ENCODE data around the gene MVD. TPM values are rescaled to one million over a fixed set of nuclear protein-coding genes. Genes with fewer than 3 reads are reported as not detected.

MVD gene
- total RNA-seq, 1 experiment from 2014 or later = 119 TPM

GRCh38 chr16:88642881-88643643 lies 19.8 kb downstream of the MVD start:
- DNase-seq (ENCODE audit: low read depth, low spot score) (no peak), ATAC-seq (peak; percentile 13; the same call in 1 of the 2 replicates)
- Histone ChIP-seq H3K79me2 (ENCODE audit: insufficient read depth, low read length) (peaks cover 9% of the 10 kb centered on the region; the same call in 1 of the 2 replicates), H3K27me3 (ENCODE audit: insufficient read depth, low read length) (no peaks in the 10 kb centered on the region), H4K20me1 (ENCODE audit: insufficient read depth) (no peaks in the 10 kb centered on the region), H3K27ac (ENCODE audit: low read depth, low read length) (no peak overlapping the region), H3K9me3 (ENCODE audit: control insufficient read depth in 1 of 2, insufficient read depth in 1 of 2, low read depth in 1 of 2, low read length in 2 of 2) (no peaks in the 10 kb centered on the region), H2AFZ (ENCODE audit: low read depth, low read length, poor library complexity, severe bottlenecking) (no peak overlapping the region), H3K36me3 (ENCODE audit: control insufficient read depth in 1 of 2, insufficient read depth in 2 of 2, low read length in 2 of 2) (peaks cover 0 to 3% of the 10 kb centered on the region in 2 experiments; a peak in 1 of 4 replicates), H3K9ac (ENCODE audit: low read length) (no peak overlapping the region), H3K4me2 (ENCODE audit: low read length) (no peak overlapping the region), H3K9me2 (ENCODE audit: insufficient read depth) (no peaks in the 10 kb centered on the region), H3K4me1 (ENCODE audit: control insufficient read depth in 1 of 2, insufficient read depth in 2 of 2, low read length in 2 of 2) (peaks cover 2 to 31% of the 10 kb centered on the region in 2 experiments; a peak in 2 of 4 replicates), H3K4me3 (replicated peaks in 1 of 2; ENCODE audit: low read depth in 1 of 2, low read length in 2 of 2) (no peak overlapping the region)
- intact Hi-C loops (cut with micrococcal nuclease) = no loop called here
- TF ChIP-seq CEBPB (IDR thresholded peaks at IDR 0.05; ENCODE audit: low read depth) = no peak
- no peak for TF ChIP-seq REST (IDR thresholded peaks at IDR 0.05; ENCODE audit: low read depth)
- 0 out of 6 replicates have a peak, but pooled peaks of 1 of the 3 experiments have one; percentile 8 for TF ChIP-seq CTCF (IDR thresholded peaks at IDR 0.05 in 2 of 3, conservative IDR thresholded peaks at IDR 0.05 in 1 of 3; ENCODE audit: borderline replicate concordance in 1 of 3, insufficient read depth in 1 of 3, low read depth in 2 of 3, low read length in 2 of 3)
- no peak for TF ChIP-seq SP1 (IDR thresholded peaks at IDR 0.05; ENCODE audit: low read depth)
- TF ChIP-seq SRF (IDR thresholded peaks at IDR 0.05; ENCODE audit: low read depth) = no peak
- ChIA-PET RAD21 (ENCODE audit: low non-redundant PET in 1 of 2, low total read pairs in 2 of 2, uncharacterized antibody in 2 of 2, unreplicated experiment in 2 of 2) (no interaction called here), POLR2A (no interaction called here), CTCF (interaction anchor here (0.9 kb wide), 1 partner anchor 29 kb away, joined by 3 read pairs; no protein-coding TSS in a partner anchor)
- BruUV-seq (replicated peaks) = no TSS peak
